HG03469 (cell line): ENCODE data around the gene TUBA3D.
"Not testable (repeated sequence)": the region's sequence is repeated elsewhere in the genome, so short reads cannot be mapped to it uniquely, and the experiment has no call there.

ENCODE experiments used
- ATAC-seq: cut with Tn5 transposase; IDR thresholded peaks from one replicate; pipeline ENCODE4 v1.9.1; 2021; ENCODE audit warnings: mild to moderate bottlenecking, moderate library complexity, moderate number of reproducible peaks; ENCODE audit not compliant: unreplicated experiment

The TUBA3D gene

DNA sequence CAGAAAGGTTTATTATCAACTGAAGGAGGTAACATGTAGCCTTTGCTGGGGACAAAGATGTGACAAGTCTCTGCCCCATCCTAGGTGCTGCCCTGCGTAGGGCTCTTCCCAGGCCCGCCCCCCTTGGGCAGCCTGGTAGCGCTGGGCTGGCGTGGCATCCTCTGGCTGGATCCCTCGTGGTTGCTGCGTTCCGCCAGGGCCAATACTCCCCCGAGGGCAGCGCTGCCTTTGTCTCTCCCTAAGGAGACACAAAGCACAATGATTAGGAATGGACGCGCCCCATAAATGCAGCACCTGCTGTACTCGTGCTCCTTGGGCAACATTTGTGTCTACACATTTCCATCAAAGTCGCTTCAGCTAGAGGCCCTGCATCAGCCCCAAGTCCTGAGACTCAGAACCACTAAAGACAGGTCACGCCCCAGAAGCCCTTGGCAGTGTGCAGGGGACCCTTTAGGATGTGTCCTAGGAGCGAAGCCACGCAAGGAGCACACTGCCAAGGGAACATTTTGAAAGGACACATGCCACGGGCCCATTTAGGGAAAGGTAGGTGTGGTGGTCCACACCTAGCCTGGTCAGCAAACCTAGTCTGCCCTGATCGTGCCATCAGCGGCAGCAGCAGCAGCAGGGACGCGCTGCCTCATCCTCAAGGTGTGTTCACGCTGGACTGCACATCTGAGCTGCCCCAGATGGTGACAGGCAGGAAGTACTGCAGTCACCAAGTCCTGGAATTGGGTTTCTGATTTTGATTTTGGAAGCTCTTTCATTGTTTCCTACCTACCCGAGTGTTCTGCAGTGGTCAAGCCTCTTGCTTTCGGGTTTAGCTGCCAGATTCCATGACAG is 8.3 kb downstream of the TUBA3D start:
- ATAC-seq = not testable (repeated sequence)

DNA sequence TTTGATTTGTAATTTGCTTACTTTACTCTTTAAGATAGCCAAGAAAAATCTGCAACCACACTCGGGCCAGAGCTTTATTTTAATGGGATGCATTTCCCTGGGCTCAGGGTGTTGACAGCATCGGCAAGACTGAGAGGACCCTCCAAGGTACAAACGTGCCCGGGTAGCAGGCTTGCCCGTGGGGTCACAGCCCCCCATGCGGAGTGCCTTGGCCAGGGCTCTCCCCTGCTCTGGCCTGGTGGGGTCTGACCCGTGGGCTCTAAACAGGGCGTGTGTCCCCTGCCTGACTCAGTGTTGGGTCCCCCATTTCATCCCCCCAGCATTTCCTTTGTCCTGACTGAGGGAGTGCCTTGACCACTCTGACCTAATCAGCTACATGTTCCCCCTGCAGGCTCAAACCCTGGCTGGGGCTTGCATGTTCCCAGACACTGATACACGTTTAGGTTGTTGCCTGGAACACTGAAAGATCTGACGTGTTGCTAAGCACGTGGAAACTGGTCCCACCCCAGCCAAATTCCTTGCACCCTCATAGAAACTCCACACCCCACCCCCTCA is 9.1 kb downstream of the TUBA3D start:
- not testable (repeated sequence) for ATAC-seq

DNA sequence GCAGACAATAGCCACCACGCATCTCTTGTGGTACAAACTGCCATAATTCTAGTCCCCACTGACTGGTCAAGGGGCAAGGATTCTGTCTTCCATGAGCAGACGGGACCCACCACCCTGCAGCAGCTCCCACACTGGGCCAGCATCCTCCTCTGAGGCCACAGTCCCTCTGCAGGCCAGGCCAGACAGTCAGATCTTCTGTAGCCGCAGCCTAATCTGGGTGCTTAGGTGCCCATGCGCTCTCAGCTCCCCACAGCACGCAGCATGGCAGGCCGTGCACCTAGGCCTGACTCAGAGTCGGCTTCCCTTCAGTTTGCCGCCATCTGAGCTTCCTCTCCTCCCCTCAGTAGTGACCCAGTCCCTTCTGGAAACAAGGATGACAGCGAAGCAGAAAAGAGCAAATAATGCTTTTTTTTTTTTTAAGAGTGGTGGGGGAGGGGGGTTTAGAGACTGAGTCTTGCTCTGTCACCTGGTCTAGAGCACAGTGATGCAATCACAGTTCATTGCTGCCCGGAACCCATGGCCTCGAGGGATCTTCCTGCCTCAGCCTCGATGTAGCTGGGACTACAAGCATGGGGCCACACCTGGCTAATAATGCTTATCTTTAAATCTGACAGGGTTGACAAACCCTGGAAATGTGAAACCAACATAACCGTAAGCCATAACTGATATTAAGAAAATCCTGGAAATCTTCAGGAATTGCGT is 10.4 kb downstream of the TUBA3D start:
- ATAC-seq = not testable (repeated sequence)

DNA sequence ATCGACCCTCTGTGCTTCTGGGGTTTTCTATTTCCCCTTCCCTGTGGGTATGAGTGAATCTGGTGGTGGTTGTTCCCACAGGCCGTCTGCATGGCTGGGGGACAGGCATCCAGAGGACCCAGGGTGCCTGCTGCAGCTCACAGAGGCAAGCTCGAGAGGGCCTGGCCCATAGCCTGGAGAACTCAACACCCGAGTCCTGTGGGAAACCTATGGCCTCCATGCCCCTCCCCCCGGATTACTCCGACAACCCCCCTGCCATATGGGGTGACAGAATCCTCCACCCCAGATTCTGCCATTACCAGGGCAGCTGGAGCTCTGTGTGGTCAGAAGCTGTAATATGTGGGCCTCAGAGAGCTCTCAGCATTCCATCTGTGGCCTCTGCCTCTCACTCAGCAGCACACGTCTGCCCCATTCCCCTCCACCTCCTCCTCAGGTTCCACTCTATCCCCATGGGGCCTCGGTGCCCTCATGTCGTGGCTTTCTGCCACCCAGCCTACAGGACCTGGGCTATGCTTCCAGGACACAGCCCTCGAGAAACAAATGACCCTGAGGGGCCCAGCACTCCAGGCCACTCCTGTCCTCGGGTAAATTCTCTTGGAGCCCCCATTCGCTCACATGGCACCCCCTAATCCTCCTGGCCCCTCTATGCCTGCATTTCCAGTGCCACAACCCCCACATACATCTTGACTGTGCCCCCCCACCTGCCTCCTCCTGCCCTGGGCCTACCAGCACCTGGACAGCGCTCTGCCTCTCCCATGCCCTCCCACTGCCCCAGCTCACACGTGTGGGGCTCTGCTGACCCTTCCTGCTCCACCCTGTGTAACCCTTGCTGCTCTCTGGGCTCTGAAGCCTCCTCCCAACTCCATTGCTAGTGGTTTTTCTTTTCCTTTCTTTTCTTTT is 12.6 kb downstream of the TUBA3D start:
- no peak for ATAC-seq

DNA sequence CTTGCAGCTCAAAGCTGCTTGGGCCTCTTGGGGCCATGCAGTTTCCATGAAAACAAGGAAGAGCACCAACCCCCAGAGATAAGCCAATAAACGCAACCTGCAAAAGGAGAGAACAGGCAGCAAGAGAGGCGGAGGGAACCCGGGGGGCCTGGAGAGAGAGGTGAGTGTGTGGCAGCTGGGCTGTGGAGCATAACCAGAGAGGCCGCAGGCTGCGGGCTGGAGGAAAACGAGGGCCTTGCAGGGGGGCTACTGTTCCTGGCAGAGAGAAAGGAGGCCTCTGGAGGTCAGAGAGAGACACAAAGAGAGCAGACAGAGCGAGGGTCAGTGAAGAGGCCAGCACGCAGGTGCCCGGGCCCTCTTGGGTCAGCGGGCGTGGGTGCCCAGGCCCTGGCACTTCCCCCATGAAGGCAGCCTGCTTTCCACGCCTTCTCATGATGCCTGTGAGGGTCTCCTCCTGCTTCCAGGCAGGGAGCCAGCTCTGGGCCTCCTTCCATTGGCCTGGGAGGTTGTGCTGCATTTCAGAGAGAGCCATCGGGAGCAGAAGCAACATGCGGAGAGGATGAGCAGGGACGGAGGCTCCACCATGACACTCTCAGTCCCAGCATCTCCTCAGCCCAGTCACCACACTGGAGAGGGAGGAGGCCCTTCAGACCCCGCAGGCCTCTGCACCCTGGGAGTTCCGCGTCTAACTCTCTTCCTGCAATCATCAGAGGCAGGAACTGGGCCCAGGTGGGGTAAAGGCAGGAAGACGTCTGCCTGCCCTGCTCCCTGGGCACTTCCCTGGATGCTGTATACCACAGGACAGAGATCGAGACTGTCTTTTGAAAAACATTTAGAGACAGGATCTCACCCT is 14.9 kb downstream of the TUBA3D start:
- ATAC-seq = not testable (repeated sequence)

DNA sequence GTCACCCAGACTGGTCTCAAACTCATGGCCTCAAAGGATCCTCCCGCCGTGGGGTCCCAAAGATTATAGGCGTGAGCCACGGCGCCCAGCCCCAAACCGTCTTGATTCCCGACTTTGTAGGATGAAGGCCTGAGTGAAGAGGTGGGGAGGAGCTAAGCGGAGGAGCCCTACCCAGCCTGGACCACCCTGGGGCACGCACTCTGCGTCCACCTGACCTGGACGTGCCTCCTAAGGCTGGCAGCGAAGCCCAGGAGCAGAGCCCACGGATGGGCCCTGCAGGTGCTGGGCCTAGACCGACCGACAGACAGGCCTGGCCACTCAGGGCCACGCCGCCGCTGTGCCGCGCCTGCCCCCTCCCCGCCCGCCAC is 15.5 kb downstream of the TUBA3D start:
- not testable (repeated sequence) for ATAC-seq

DNA sequence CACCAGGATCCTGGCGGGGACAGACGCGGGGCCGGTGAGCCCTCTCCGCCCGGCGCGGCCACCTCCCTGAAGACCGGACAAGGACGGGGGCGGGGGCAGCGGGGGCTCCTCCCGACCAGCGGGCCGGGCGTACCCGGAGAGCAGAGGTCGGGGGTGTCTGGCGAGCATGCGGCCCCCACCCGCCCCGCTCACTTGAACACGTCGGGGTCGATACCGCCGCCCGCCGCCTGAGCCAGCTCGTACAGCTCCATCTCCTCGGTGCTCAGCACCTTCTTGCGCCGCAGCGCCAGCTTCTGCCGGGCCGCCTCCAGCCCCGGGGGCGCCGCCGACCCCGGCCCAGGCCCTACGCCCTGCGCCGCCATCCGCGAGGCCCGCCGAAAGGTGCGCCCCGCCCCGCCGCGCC is 16.1 kb downstream of the TUBA3D start, which contains the start of gene MZT2A:
Gene MZT2A (minus strand): TSS at position 383 of the 403 bp plus-strand sequence. CDS start 21 bp downstream, at position 362.
- ATAC-seq = peak; percentile 0

DNA sequence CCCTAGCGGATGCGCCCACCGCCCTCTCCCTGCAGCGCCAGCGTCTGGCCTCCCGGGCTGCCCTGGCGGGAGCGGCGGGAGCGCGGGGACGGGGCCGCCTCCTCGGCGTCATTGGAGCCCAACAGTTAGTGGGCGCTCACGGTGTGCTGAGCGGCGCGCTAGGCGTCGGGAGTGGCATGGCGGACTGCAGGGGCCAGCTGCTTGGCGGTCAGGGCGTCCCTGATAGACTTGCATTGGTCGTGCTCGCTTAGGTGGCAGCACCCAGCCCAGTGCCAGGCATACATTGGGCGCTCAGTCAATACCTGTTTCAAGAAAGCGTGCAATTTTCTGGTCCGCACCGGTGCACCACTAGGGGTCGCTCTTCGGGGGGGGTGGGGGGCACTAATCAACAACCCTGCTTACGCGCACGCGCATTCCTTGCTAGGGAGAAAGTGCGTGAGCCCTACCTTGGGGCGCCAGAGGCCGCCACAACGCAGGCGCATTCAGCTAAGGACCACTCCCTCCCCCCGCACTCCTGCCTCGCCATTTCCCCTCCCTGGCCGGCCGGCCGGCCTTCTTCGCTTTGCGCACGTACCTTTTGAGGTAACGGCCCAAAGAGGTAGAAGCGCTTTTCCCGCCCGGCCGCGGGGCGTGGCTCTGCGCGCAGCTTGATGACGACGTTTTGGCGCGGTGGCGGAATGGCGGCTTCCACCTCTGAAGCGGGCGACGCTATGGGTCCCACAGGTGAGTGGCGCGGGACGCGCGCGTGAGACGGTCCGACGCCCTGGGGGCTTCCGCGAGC is 16.7 kb downstream of the TUBA3D start:
- ATAC-seq = peak; percentile 47

DNA sequence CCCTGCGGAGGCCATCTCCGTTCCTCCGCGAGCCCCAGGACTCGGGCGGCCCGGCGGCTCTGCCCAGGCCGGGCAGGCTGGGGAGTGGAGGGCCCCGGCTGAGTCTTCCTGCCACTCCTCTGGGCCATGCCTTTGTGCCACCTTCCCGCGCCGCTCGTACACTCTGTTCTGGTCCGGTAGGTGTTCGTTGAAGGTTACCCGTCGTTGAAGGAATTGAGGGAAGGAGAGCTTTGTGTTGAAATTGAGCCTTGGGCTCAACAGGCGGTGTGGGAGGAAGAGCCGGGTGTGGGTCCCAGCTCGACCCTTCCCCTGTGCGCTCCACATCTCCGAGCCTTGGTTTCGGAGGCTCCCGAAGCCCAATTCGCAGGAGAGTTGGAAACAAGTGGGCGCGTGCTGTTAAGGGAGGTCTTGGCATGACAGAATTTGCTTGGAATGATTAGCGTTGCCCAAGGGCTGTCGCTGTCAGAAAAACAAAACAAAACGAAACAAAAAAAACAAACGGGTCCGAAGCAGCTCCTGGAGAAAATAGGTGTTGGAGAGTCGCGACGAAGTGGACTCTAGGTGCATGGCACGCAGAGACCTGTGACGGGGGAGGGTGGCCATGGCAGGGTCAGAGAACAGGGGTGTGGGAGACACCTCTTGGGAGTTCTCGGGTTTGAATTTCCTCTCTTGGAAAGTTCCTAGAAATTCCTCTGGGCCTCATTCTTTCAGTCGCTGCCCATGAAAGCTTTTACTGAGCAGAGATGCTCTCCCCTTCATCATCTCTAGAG is 17.5 kb downstream of the TUBA3D start:
- ATAC-seq = peak; percentile 5

DNA sequence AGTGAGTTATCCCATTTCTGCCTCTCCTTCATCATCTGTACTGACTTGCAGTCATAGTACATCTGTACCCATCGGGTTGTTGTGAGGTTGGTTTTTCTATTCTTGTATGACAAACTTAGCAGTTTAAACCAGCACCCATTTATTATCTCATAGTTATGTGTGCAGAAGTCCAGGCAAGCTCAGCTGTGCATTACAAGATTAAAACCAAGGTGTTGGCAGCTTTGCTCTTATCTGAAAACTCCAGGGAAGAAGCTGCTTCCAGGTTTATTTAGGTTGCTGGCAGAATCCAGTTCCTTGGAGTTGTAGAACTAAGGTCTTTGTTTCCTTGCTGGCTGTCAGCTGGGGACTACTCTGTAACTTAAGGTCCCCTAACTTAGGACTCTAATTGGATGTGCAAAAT is 19.6 kb downstream of the TUBA3D start:
- not testable (repeated sequence) for ATAC-seq

DNA sequence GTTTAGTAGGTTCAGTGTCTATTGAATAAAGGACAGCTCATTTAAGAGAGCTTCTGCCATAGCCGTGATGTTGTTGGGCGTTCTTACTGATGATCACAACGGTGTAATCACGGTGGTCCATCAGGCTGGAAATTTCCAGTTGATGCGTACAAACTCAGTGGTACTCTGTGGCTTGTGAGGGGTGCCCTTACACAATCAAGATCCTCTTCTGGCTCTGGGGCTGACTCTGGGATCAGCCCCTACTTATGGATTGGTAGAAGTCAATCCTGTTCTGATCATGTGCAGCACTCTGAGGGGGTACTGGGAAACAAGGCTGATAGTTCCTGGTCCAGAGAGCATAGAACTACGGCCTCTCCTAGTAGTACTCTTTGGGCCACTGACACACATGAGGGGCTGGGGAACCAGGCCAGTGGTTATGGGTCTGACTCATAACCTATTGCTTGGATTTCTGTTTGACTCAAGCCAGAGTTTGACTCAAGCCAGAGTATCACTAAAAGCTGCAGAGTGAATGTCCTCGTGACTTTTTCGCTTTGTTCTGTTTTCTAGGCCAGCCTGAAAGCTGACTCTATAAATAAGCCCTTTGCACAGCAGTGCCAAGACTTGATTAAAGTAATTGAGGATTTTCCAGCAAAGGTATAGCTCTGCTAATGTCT is 22.5 kb downstream of the TUBA3D start:
- peak; percentile 94 for ATAC-seq

DNA sequence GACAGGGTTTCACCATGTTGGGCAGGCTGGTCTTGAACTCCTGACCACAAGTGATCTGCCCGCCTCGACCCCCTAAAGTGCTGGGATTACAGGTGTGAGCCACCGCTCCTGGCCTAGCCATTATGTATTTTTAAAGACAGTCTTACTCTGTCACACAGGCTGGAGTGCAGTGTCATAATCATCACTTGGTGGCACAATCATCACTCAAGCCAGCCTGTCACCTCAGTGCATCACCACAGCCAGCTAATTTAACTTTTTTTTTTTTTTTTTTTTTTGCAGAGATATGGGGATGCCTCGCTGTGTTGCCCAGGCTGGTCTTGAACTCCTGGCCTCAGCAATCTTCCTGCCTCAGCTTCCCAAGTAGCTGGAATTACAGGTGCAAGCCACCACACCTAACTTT is 27.7 kb downstream of the TUBA3D start:
- not testable (repeated sequence) for ATAC-seq

DNA sequence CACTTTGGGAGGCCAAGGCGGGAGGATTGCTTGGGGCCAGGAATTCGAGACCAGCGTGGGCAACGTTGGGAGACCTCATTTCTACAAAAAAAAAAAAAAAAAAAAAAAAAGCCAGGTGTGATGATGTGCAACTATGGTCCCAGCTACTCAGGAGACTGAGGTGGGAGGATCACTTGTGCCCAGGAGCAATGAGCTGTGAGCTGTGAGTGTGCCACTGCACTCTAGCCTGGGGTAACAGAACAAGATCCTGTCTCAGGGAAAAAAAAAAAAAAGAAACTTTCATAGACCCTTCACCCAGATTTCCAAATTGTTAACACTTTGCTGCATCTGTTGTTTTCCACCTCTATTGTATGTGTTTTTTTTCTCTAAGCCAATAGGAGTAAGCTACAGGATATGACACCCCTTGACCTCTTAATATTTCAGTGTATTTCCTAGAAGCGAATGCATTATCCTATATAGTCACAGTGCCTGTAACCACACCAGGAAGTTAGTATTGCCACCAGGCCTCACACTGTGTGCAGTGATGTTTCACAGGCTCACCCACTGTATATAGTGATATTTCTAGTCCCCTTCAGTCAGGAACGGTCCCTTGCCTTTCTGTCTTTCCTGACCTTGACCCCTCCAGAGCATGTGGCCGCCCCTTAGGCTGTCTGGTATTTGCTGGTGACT is 28.3 kb downstream of the TUBA3D start:
- ATAC-seq = not testable (repeated sequence)

DNA sequence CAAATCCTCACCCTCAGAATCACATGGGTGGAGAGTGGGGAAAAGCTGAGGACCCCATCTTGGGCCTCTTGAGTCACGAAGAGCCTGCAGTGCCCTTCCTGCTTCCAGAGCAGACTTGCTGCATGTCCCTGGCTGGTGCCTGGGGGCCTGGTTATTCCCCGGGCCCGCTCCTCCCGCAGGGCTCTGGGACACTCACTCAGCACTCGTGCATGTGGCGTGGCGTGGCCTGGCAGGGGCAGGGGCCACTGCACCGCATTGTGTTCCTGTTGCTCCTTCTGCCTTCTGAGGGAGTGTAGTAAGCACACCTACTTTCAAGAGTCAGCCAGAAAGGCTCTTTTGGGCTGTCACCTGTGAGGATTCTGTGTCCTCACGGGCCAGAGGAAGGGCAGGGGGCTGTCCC is 33.7 kb downstream of the TUBA3D start:
- no peak for ATAC-seq

DNA sequence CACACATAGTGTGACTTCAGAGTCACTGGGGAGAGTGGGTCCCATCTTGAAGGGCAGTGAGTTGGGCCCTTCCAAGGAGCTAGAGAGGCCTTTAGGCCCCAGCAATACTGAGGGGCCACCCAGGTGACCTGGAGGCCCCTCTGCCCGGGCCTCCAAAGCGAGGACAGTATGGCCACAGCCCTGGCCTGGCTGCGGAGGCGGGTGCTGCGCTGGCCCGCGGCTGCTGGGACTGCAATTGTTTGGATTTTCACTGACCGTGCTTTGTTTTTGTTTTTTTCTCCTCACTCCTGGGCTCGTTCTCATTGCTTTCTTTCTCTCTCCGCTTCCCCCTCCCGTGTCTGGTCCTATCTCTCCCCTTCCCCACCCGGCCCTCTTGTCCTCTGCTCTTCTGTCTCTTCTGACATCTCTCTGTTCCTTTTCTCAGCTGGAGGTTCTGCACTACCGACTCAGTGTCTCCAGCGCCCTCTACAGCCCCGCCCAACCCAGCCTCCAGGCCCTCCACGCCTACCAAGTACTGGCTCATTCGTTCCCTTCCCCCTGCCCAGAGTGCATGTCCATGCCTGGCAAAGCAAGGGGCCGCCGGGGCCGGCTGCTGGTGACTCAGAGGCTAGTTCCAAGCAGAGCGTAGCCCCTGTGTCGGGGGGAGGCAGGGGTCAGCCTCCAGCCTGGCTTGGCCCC is 35.5 kb downstream of the TUBA3D start:
- ATAC-seq = not testable (repeated sequence)

DNA sequence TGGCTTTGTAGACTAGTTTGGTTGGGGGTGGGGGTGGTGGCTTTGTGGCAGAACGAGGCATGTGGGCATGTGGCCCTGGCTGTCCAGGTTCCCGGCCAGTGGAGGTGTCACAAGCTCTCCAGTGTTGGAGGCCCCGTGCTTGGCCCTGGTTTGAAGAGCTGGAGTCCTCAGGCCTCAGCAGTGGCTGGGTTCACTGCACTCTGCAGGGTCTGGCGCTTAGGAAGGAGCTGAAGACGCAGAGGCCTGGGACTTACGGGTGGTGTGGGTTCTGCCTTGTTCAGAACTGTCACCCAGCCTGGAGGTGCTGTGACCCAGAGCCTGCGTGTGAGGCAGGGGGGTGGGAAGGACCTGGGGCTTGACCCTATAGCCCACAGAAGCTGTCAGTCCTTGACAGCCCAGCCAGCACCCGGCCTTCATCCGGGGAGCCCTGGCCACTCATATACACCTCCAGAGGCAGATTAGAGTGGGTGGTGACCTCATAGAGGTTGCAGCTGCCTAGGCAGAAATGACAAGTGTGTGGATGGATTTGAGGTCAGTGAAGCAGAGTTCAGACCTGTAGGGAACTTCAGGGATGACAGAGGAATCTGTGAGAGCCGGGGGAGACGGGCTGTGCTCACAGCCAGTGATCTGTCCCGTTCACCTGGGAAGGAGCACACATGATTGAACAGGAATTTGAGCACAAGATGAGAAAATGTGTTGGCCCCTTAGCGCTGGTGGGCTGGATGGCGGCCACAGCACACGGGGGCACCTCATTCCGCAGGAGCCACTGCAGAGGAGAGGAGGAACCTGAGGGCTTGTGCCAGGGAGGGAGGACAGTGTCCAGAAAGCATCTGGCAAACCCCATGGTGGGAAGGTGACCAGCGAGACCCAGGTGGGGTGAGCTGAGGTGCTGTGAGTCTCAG is 36.3 kb downstream of the TUBA3D start:
- not testable (repeated sequence) for ATAC-seq
